H9 (cell line): ENCODE measurements around the gene DPAGT1. TPM values are rescaled to one million over a fixed set of nuclear protein-coding genes. Genes with fewer than 3 reads are reported as not detected.

Experiments
- DNase-seq: peaks from one replicate; pipeline ENCODE4 v3.0.0-alpha.2; 2017
- H2AFZ ChIP-seq: one replicate; pipeline ENCODE4 v1.6.1; 2013; ENCODE audit warnings: mild to moderate bottlenecking, low read length, control low read depth, moderate library complexity
- H2AK5ac ChIP-seq: 2 replicates; pipeline ENCODE4 v1.6.1; 2013; ENCODE audit warnings: low read length, control low read depth, mixed read lengths; ENCODE audit not compliant: insufficient read length
- H2BK120ac ChIP-seq: one replicate; pipeline ENCODE4 v1.6.1; 2013; ENCODE audit warnings: low read depth, mild to moderate bottlenecking, low read length, control low read depth, inconsistent platforms; ENCODE audit not compliant: poor library complexity, severe bottlenecking
- H2BK12ac ChIP-seq: 2 replicates; pipeline ENCODE4 v1.6.1; 2013; ENCODE audit warnings: low read length, control low read depth, mixed read lengths, low read depth; ENCODE audit not compliant: insufficient read length
- H2BK15ac ChIP-seq: 2 replicates; pipeline ENCODE4 v1.6.1; 2013; ENCODE audit warnings: low read depth, low read length, control low read depth
- H2BK20ac ChIP-seq: one replicate; pipeline ENCODE4 v1.6.1; 2013; ENCODE audit warnings: low read depth, mild to moderate bottlenecking, low read length, control low read depth, inconsistent platforms; ENCODE audit not compliant: poor library complexity, severe bottlenecking
- H2BK5ac ChIP-seq: 2 replicates; pipeline ENCODE4 v1.6.1; 2013; ENCODE audit warnings: low read length, control low read depth, mixed read lengths; ENCODE audit not compliant: insufficient read length
- H3K14ac ChIP-seq: 2 replicates; pipeline ENCODE4 v1.6.1; 2013; ENCODE audit warnings: low read length, control low read depth; ENCODE audit not compliant: insufficient read depth
- H3K18ac ChIP-seq: 2 replicates; pipeline ENCODE4 v1.6.1; 2013; ENCODE audit warnings: low read depth, mild to moderate bottlenecking, mixed read lengths, low read length, control low read depth; ENCODE audit not compliant: insufficient read length
- H3K23ac ChIP-seq: 2 replicates; pipeline ENCODE4 v1.6.1; 2013; ENCODE audit warnings: low read length, control low read depth, mixed read lengths, low read depth; ENCODE audit not compliant: insufficient read length
- H3K23me2 ChIP-seq: 2 replicates; pipeline ENCODE4 v1.6.1; 2013; ENCODE audit warnings: low read depth, mild to moderate bottlenecking, mixed read lengths, low read length, control low read depth; ENCODE audit not compliant: insufficient read length, poor library complexity, severe bottlenecking
- H3K27ac ChIP-seq: 2 replicates; pipeline ENCODE4 v1.5.1; 2013; ENCODE audit warnings: low read length, control low read depth, mixed read lengths, low read depth; ENCODE audit not compliant: insufficient read length
- H3K27me3 ChIP-seq: 2 replicates; pipeline ENCODE4 v1.6.1; 2013; ENCODE audit warnings: low read length, control low read depth, inconsistent platforms; ENCODE audit not compliant: insufficient read depth
- H3K4ac ChIP-seq: 2 replicates; pipeline ENCODE4 v1.6.1; 2013; ENCODE audit warnings: low read depth, mild to moderate bottlenecking, control low read depth, inconsistent platforms, low read length, moderate library complexity
- H3K4me1 ChIP-seq: 2 replicates; pipeline ENCODE4 v1.6.1; 2013; ENCODE audit warnings: low read length, control low read depth, inconsistent platforms; ENCODE audit not compliant: insufficient read depth
- H3K4me2 ChIP-seq: 2 replicates; pipeline ENCODE4 v1.6.1; 2013; ENCODE audit warnings: low read length, control low read depth, mixed read lengths; ENCODE audit not compliant: insufficient read length, insufficient read depth
- H3K56ac ChIP-seq: 2 replicates; pipeline ENCODE4 v1.6.1; 2013; ENCODE audit warnings: low read depth, mild to moderate bottlenecking, mixed read lengths, low read length, control low read depth; ENCODE audit not compliant: insufficient read length
- H3K79me1 ChIP-seq: 2 replicates; pipeline ENCODE4 v1.6.1; 2013; ENCODE audit warnings: low read depth, mild to moderate bottlenecking, moderate library complexity, low read length, control low read depth, inconsistent platforms; ENCODE audit not compliant: insufficient read depth, poor library complexity, severe bottlenecking
- H3K79me2 ChIP-seq: 2 replicates; pipeline ENCODE4 v1.6.1; 2013; ENCODE audit warnings: low read length, control low read depth, inconsistent platforms; ENCODE audit not compliant: insufficient read depth
- H3K9ac ChIP-seq: 2 replicates; pipeline ENCODE4 v1.6.1; 2013; ENCODE audit warnings: low read length, control low read depth, mixed read lengths; ENCODE audit not compliant: insufficient read length; ENCODE audit errors: extremely low read depth
- H3K9me3 ChIP-seq: one replicate; pipeline ENCODE4 v1.6.1; 2013; ENCODE audit warnings: low read depth, low read length, inconsistent platforms; ENCODE audit not compliant: control insufficient read depth
- H3T11ph ChIP-seq: one replicate; pipeline ENCODE4 v1.6.1; 2013; ENCODE audit warnings: mild to moderate bottlenecking, low read length, control low read depth, inconsistent platforms
- H4K20me1 ChIP-seq: one replicate; pipeline ENCODE4 v1.6.1; 2013; ENCODE audit not compliant: control insufficient read depth, insufficient read length, insufficient read depth
- H4K5ac ChIP-seq: 2 replicates; pipeline ENCODE4 v1.6.1; 2013; ENCODE audit warnings: low read depth, mild to moderate bottlenecking, mixed read lengths, low read length, control low read depth; ENCODE audit not compliant: insufficient read length
- H4K8ac ChIP-seq: replicated peaks from 2 replicates; pipeline ENCODE4 v1.6.1; 2013; ENCODE audit warnings: low read length, control low read depth, mixed read lengths, low read depth; ENCODE audit not compliant: insufficient read length
- H4K91ac ChIP-seq: 2 replicates; pipeline ENCODE4 v1.6.1; 2013; ENCODE audit warnings: low read depth, mild to moderate bottlenecking, moderate library complexity, mixed read lengths, low read length, control low read depth; ENCODE audit not compliant: insufficient read length
- H3K27ac Mint-ChIP-seq, 3 experiments: 2 replicates in 2 of 3; 3 replicates in 1 of 3; pipeline ENCODE4 v1.8.0; 2020 to 2021; ENCODE audit warnings: mixed read lengths in 3 of 3, mild to moderate bottlenecking in 1 of 3, moderate library complexity in 1 of 3
- H3K27me3 Mint-ChIP-seq: 2 replicates; pipeline ENCODE4 v1.8.0; 2021; ENCODE audit warnings: low read depth, mild to moderate bottlenecking, moderate library complexity, mixed read lengths
- H3K36me3 Mint-ChIP-seq, 3 experiments: 2 replicates in 2 of 3; 3 replicates in 1 of 3; pipeline ENCODE4 v1.8.0; 2020 to 2021; ENCODE audit warnings: low read depth in 3 of 3, mixed read lengths in 3 of 3; ENCODE audit not compliant: insufficient read depth in 1 of 3
- H3K4me1 Mint-ChIP-seq, 2 experiments: 2 replicates each; pipeline ENCODE4 v1.8.0; 2020; ENCODE audit warnings: mixed read lengths in 2 of 2
- H3K4me3 Mint-ChIP-seq, 2 experiments: 2 replicates in 1 of 2; 3 replicates in 1 of 2; pipeline ENCODE4 v1.8.0; 2020 to 2021; ENCODE audit warnings: mild to moderate bottlenecking in 2 of 2, mixed read lengths in 2 of 2, moderate library complexity in 1 of 2
- H3K9me3 Mint-ChIP-seq, 2 experiments: 2 replicates in 1 of 2; 3 replicates in 1 of 2; pipeline ENCODE4 v1.8.0; 2020; ENCODE audit warnings: mild to moderate bottlenecking in 2 of 2, mixed read lengths in 2 of 2, moderate library complexity in 1 of 2
- WGBS: extraction: QIAGEN DNeasy Blood & Tissue Kit; methylation state at CpG from one replicate; pipeline ENCODE4 v1.1.7; 2013; ENCODE audit warnings: missing lambda C conversion rate, low lambda C conversion rate, mixed read lengths; ENCODE audit not compliant: insufficient read length; ENCODE audit errors: extremely low coverage; 5-methylcytosine and 5-hydroxymethylcytosine counted together
- total RNA-seq: library from RNA; stranded (reverse); gene quantifications from 2 replicates; pipeline ENCODE4 v1.2.1, GENCODE V29; 2021
- TF ChIP-seq, protein P1 (sequence below): fragments of 200-600 bp; sonication (generic); conservative IDR thresholded peaks from 3 replicates; pipeline ENCODE4 v1.8.0; 2021; ENCODE audit warnings: antibody characterized with exemption, mild to moderate bottlenecking

DPAGT1 gene
- total RNA-seq, 1 experiment from 2014 or later, result 43.6 TPM

GRCh38 chr11:119049081-119049480 lies 52.6 kb downstream of the DPAGT1 start:
- H4K8ac ChIP-seq, result no peak overlapping the region
- no CpG with 5 or more reads among the region's 7 CpGs for WGBS
- H3K27me3 ChIP-seq, result no peaks in the 10 kb centered on the region
- peaks cover 2 to 13% of the 10 kb centered on the region in 2 experiments; a peak in 3 of 4 replicates for H3K4me1 Mint-ChIP-seq
- H3K9ac ChIP-seq, result no peak overlapping the region
- no peaks in the 10 kb centered on the region for H3K9me3 Mint-ChIP-seq
- H2BK15ac ChIP-seq, result no peak overlapping the region
- no peak overlapping the region for H4K91ac ChIP-seq
- no peak overlapping the region for H3K27ac ChIP-seq
- no peaks in the 10 kb centered on the region for H3K27me3 Mint-ChIP-seq
- H4K5ac ChIP-seq, result no peak overlapping the region
- H3K4me1 ChIP-seq, result no peaks in the 10 kb centered on the region
- H3K4me3 Mint-ChIP-seq, result no peak overlapping the region
- TF ChIP-seq, protein P1, sequence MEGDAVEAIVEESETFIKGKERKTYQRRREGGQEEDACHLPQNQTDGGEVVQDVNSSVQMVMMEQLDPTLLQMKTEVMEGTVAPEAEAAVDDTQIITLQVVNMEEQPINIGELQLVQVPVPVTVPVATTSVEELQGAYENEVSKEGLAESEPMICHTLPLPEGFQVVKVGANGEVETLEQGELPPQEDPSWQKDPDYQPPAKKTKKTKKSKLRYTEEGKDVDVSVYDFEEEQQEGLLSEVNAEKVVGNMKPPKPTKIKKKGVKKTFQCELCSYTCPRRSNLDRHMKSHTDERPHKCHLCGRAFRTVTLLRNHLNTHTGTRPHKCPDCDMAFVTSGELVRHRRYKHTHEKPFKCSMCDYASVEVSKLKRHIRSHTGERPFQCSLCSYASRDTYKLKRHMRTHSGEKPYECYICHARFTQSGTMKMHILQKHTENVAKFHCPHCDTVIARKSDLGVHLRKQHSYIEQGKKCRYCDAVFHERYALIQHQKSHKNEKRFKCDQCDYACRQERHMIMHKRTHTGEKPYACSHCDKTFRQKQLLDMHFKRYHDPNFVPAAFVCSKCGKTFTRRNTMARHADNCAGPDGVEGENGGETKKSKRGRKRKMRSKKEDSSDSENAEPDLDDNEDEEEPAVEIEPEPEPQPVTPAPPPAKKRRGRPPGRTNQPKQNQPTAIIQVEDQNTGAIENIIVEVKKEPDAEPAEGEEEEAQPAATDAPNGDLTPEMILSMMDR, result no peak
- no peak overlapping the region for H3K14ac ChIP-seq
- no peaks in the 10 kb centered on the region for H3K23me2 ChIP-seq
- no peak overlapping the region for H2BK5ac ChIP-seq
- peaks cover 76 to 98% (median 87%) of the 10 kb centered on the region in 3 experiments for H3K36me3 Mint-ChIP-seq
- no peaks in the 10 kb centered on the region for H3K9me3 ChIP-seq
- no peak overlapping the region for H2AK5ac ChIP-seq
- H3K79me1 ChIP-seq, result no peaks in the 10 kb centered on the region
- H3K4me2 ChIP-seq, result no peak overlapping the region
- DNase-seq, result no peak
- no peak overlapping the region for H2BK120ac ChIP-seq
- no peak overlapping the region for H3T11ph ChIP-seq
- no peak overlapping the region for H3K23ac ChIP-seq
- no peak overlapping the region for H3K4ac ChIP-seq
- H4K20me1 ChIP-seq, result no peaks in the 10 kb centered on the region
- no peak overlapping the region for H2BK12ac ChIP-seq
- no peak overlapping the region for H2BK20ac ChIP-seq
- no peak overlapping the region for H2AFZ ChIP-seq
- no peaks in the 10 kb centered on the region for H3K79me2 ChIP-seq
- H3K56ac ChIP-seq, result no peak overlapping the region
- no peak overlapping the region; a peak in 1 of 7 replicates for H3K27ac Mint-ChIP-seq
- H3K18ac ChIP-seq, result no peak overlapping the region
